Lower leg skin (tissue), 3 donors: ENCODE measurements around the gene REEP6.

Experiments
- POLR2A ChIP-seq, 2 donors: fragments of 450-650 bp; IDR thresholded peaks; one replicate each; pipeline ENCODE4 v1.6.1; 2016 to 2017; ENCODE audit warnings: antibody characterized with exemption in 2 of 2, mild to moderate bottlenecking in 1 of 2, moderate library complexity in 1 of 2
- TF ChIP-seq, protein P1 (sequence below), 3 donors: fragments of 450-650 bp; IDR thresholded peaks; one replicate each; pipeline ENCODE4 v1.5.1; 2016; ENCODE audit warnings: antibody characterized with exemption in 3 of 3, mild to moderate bottlenecking in 3 of 3, moderate library complexity in 2 of 3

GRCh38 chr19:1507763-1508506 lies 17.0 kb downstream of the REEP6 start:
- TF ChIP-seq, protein P1, sequence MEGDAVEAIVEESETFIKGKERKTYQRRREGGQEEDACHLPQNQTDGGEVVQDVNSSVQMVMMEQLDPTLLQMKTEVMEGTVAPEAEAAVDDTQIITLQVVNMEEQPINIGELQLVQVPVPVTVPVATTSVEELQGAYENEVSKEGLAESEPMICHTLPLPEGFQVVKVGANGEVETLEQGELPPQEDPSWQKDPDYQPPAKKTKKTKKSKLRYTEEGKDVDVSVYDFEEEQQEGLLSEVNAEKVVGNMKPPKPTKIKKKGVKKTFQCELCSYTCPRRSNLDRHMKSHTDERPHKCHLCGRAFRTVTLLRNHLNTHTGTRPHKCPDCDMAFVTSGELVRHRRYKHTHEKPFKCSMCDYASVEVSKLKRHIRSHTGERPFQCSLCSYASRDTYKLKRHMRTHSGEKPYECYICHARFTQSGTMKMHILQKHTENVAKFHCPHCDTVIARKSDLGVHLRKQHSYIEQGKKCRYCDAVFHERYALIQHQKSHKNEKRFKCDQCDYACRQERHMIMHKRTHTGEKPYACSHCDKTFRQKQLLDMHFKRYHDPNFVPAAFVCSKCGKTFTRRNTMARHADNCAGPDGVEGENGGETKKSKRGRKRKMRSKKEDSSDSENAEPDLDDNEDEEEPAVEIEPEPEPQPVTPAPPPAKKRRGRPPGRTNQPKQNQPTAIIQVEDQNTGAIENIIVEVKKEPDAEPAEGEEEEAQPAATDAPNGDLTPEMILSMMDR (IDR thresholded peaks at IDR 0.05): no peak
- no peak for TF ChIP-seq POLR2A (IDR thresholded peaks at IDR 0.05)
